Keratinocyte (primary cell): ENCODE results near the gene PRPSAP1.

ENCODE experiments used
- EZH2 ChIP-seq: IDR thresholded peaks from one replicate; pipeline ENCODE4 v1.6.1; 2012; ENCODE audit warnings: inconsistent platforms, mild to moderate bottlenecking, low read length, moderate library complexity
- TF ChIP-seq, protein P1 (sequence below), 3 experiments: IDR thresholded peaks in 1 of 3; conservative IDR thresholded peaks in 1 of 3; optimal IDR thresholded peaks in 1 of 3; 2 replicates in 2 of 3; 3 replicates in 1 of 3; pipeline versions ENCODE3 to v1.5.1; 2011; ENCODE audit warnings: low read length in 3 of 3, mild to moderate bottlenecking in 3 of 3, moderate library complexity in 2 of 3, control low read depth in 1 of 3, inconsistent platforms in 1 of 3; ENCODE audit not compliant: insufficient read depth in 2 of 3; ENCODE audit errors: extremely low read depth in 1 of 3

DNA sequence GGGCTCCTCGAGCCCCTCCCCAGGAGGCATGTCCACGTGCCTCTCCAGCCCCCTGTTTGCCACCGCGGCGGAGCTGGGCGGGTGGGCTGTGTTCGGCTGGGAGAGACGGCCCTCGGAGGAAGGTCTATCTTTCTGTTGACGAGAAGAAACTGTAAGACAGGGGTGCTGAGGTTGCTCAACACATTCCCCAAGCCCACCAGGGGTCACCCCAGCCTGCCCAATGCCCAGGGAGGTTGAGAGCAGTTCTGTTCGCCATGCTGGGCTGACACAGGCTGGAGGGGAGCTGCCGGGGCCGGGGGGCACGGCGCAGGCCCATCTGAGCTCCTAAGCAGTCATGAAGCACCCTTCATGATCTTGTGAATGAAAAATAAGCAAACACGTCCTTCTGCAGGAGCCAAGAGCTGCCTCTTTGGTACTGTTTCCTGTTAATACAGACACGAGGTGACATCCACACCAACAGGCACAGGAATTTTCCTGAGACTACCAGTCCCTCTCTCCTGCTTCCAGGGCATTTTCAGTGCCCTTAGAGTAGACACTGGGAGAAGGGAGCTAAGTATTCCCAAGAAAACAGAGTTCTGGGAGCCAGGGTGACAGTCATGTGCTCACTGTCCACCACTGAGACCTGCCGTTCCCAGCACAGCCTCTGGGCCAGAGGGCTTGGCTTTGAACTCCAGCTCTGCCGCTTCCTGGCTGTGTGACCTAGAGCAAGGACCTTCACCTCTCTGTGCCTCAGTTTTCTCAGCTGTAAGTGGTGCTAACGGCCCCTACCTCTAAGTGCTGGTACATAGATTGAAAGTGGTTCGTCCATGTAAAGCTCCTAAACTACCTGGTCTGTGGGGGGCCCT lies 79.4 kb downstream of the PRPSAP1 start:
- TF ChIP-seq EZH2, result no peak
- TF ChIP-seq, protein P1, sequence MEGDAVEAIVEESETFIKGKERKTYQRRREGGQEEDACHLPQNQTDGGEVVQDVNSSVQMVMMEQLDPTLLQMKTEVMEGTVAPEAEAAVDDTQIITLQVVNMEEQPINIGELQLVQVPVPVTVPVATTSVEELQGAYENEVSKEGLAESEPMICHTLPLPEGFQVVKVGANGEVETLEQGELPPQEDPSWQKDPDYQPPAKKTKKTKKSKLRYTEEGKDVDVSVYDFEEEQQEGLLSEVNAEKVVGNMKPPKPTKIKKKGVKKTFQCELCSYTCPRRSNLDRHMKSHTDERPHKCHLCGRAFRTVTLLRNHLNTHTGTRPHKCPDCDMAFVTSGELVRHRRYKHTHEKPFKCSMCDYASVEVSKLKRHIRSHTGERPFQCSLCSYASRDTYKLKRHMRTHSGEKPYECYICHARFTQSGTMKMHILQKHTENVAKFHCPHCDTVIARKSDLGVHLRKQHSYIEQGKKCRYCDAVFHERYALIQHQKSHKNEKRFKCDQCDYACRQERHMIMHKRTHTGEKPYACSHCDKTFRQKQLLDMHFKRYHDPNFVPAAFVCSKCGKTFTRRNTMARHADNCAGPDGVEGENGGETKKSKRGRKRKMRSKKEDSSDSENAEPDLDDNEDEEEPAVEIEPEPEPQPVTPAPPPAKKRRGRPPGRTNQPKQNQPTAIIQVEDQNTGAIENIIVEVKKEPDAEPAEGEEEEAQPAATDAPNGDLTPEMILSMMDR (optimal IDR thresholded peaks at IDR 0.05 in 1 of 3, IDR thresholded peaks at IDR 0.05 in 1 of 3, conservative IDR thresholded peaks at IDR 0.05 in 1 of 3; ENCODE audit: extremely low read depth in 1 of 3, insufficient read depth in 2 of 3, low read length in 3 of 3), result no peak
